ENCODE results near the gene BRF1. TPM values are rescaled to one million over a fixed set of nuclear protein-coding genes. Genes with fewer than 3 reads are reported as not detected.

The BRF1 gene
- total and polyA plus RNA-seq, 8 donors, result 13.6 to 50.2 (median 20.4) TPM

- H3K27me3 ChIP-seq, result no peaks in the 10 kb centered on the region
Measured at GRCh38 chr14:105283899-105284298, 16.9 kb downstream of the BRF1 start.

GRCh38 chr14:105283028-105283427 lies 17.8 kb downstream of the BRF1 start:
- ATAC-seq, result no peak
- WGBS, 2 donors, result 77 to 78% methylated on average over 10 of the region's 10 CpGs

More at GRCh38 chr14:105283899-105284298, 16.9 kb downstream of the BRF1 start:
- Histone ChIP-seq H3K27ac (no peak overlapping the region), H3K9me3 (no peaks in the 10 kb centered on the region), H3K4me1 (peaks cover 16 to 24% (median 22%) of the 10 kb centered on the region in 3 donors), H3K36me3 (no peaks in the 10 kb centered on the region), H3K4me3 (no peak overlapping the region)
- WGBS, 2 donors, result 74 to 76% methylated on average over 15 of the region's 15 CpGs
- DNase-seq, result no peak
- intact Hi-C loops (cut with DNase I), result loop anchor here in 1 of 3 donors (10.0 kb wide), 2 partner anchors 71 to 199 kb away; no protein-coding TSS in a partner anchor
- FAIRE-seq, result no peak
- ATAC-seq, result no peak
- TF ChIP-seq, protein P1, sequence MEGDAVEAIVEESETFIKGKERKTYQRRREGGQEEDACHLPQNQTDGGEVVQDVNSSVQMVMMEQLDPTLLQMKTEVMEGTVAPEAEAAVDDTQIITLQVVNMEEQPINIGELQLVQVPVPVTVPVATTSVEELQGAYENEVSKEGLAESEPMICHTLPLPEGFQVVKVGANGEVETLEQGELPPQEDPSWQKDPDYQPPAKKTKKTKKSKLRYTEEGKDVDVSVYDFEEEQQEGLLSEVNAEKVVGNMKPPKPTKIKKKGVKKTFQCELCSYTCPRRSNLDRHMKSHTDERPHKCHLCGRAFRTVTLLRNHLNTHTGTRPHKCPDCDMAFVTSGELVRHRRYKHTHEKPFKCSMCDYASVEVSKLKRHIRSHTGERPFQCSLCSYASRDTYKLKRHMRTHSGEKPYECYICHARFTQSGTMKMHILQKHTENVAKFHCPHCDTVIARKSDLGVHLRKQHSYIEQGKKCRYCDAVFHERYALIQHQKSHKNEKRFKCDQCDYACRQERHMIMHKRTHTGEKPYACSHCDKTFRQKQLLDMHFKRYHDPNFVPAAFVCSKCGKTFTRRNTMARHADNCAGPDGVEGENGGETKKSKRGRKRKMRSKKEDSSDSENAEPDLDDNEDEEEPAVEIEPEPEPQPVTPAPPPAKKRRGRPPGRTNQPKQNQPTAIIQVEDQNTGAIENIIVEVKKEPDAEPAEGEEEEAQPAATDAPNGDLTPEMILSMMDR (IDR thresholded peaks at IDR 0.05), result no peak

GRCh38 chr14:105282098-105282725 lies 18.6 kb downstream of the BRF1 start:
- ATAC-seq, result peak; percentile 83 to 88 (median 88)
- H3K4me1 ChIP-seq, result peaks cover 16 to 24% (median 22%) of the 10 kb centered on the region in 3 donors
- DNase-seq, result peak in 5 of 6 donors; percentile 56 to 75 (median 74)
- H3K27me3 ChIP-seq, result no peaks in the 10 kb centered on the region
- FAIRE-seq, result no peak
- WGBS, 2 donors, result 24 to 33% methylated on average over 16 of the region's 16 CpGs
- H3K4me3 ChIP-seq, result no peak overlapping the region
- TF ChIP-seq, protein P1 (IDR thresholded peaks at IDR 0.05), result no peak
- H3K27ac ChIP-seq, result peak overlapping the region; percentile 10 to 55 (median 34)
- no peaks in the 10 kb centered on the region for H3K36me3 ChIP-seq
- H3K9me3 ChIP-seq, result no peaks in the 10 kb centered on the region
- intact Hi-C loops (cut with DNase I), result loop anchor here in 1 of 3 donors (10.0 kb wide), 2 partner anchors 73 to 197 kb away; no protein-coding TSS in a partner anchor

More at GRCh38 chr14:105283028-105283427, 17.8 kb downstream of the BRF1 start:
- H3K36me3 ChIP-seq, result no peaks in the 10 kb centered on the region
- H3K4me1 ChIP-seq, result peaks cover 16 to 24% (median 22%) of the 10 kb centered on the region in 3 donors
- DNase-seq, result no peak
- TF ChIP-seq, protein P1 (IDR thresholded peaks at IDR 0.05), result no peak
- intact Hi-C loops (cut with DNase I), result loop anchor here in 1 of 3 donors (10.0 kb wide), 2 partner anchors 72 to 198 kb away; no protein-coding TSS in a partner anchor
- no peak overlapping the region for H3K4me3 ChIP-seq
- H3K27me3 ChIP-seq, result no peaks in the 10 kb centered on the region
- H3K27ac ChIP-seq, result peak overlapping the region in 1 of 4 donors; percentile 52
- no peaks in the 10 kb centered on the region for H3K9me3 ChIP-seq
- FAIRE-seq, result no peak

DNA sequence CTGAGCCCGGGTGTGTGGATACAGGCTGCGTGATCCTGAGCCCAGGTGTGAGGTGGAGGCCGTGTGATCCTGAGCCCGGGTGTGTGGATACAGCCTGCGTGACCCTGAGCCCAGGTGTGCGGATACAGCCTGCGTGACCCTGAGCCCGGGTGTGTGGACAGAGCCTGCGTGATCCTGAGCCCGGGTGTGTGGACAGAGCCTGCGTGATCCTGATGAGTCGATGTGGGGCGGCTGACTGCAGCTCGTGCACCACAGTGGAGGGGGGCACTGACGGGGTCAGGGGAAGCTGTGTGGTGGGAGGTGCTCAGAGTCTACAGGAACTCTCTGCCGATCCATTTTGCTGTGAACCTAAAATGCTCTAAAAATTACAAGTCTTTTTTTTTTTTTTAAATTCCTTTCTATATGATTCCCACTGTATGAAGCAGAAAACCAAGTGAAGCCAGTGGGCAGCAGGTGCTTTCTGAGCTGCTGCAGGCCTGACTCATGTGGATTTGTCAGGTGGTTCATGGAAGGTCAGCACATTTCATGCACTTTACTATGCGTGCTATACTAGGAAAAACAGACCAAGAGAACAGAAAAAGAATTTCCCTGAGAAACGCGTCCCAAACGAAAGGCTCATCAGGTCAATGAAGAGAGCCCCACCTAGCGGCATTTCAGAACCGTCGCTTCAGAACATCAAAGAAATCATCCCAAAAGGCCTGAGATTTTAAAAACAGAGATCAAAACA lies 19.3 kb downstream of the BRF1 start:
- WGBS, 2 donors, result 29 to 36% methylated on average over 23 of the region's 23 CpGs
- no peak overlapping the region for H3K4me3 ChIP-seq
- FAIRE-seq, result no peak
- peak overlapping the region; percentile 10 to 55 (median 34) for H3K27ac ChIP-seq
- intact Hi-C loops (cut with DNase I), result loop anchor here in 1 of 3 donors (10.0 kb wide), 2 partner anchors 73 to 197 kb away; no protein-coding TSS in a partner anchor
- H3K9me3 ChIP-seq, result no peaks in the 10 kb centered on the region
- peaks cover 16 to 24% (median 22%) of the 10 kb centered on the region in 3 donors for H3K4me1 ChIP-seq
- DNase-seq, result peak in 3 of 6 donors; percentile 41 to 54 (median 50)
- no peaks in the 10 kb centered on the region for H3K36me3 ChIP-seq
- TF ChIP-seq, protein P1 (IDR thresholded peaks at IDR 0.05), result peak; percentile 17 to 43 (median 37)
- peak; percentile 69 to 88 (median 78) for ATAC-seq
- H3K27me3 ChIP-seq, result no peaks in the 10 kb centered on the region

All from pancreas (tissue), 10 donors.